ENCODE measurements around the gene MED22.
A peak's percentile ranks its signal among the peaks of the same experiment; 100 is the strongest.
"Not testable (repeated sequence)": the region's sequence is repeated elsewhere in the genome, so short reads cannot be mapped to it uniquely, and the experiment has no call there.

Gene MED22

DNA sequence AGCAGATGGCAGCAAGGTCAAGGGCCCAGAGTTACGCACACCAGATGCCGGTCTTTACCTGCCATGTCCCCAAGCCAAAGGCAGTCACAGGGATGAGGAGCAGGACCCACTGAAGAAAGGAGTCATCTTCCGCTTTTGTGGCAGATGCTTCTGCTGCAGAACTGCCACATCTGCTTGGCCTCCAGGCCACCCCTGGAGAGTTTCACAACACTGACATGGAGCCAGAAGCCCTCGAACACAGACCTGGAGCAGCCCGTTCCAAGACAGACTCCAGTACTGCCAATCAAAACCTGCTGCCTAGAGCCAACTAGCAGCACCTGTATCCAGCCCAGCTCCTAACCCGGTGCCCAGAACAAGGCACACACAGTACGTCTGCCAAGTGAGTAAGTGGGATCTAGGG, 6.8 kb upstream of the MED22 start:
- DNase-seq: no peak

- no peak for DNase-seq
Measured at GRCh38 chr9:133353548-133353947, 5.6 kb upstream of the MED22 start.

GRCh38 chr9:133352635-133353340, 4.9 kb upstream of the MED22 start:
- DNase-seq: no peak

DNA sequence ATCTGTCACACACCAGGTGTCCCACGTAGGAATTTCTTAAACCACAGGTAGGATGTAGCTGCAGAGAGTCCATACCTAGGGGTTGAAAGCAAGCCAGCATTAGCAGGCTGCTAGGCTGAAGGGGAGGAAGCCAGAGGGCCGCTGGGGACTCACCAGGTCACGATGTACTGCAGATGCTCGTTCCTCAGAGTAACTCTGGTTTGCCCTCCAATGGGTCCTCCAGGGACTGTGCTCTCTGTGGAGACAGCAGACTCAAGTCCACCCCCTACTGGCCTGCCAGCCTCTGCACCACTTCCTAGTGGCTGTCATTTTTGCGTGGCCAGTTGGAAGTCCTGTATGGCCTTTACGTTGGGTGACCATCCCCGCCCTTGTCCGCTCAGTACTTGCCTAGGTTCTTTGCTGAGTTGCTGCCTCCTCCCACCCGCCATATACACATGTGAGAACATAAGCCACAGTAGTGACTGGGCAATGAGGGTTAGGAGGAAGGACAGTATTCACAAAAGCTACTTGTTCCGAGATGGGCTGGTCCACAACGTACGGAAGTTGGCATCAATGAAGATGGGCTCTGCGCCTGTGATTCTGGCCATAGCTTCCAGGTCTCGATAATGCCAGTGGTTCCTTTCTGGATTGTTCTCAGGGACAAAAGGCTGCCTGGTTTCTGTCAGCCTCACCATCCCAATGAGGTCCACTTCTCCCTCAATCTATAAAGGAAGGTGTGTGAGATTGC, 4.1 kb upstream of the MED22 start:
- DNase-seq: no peak

DNA sequence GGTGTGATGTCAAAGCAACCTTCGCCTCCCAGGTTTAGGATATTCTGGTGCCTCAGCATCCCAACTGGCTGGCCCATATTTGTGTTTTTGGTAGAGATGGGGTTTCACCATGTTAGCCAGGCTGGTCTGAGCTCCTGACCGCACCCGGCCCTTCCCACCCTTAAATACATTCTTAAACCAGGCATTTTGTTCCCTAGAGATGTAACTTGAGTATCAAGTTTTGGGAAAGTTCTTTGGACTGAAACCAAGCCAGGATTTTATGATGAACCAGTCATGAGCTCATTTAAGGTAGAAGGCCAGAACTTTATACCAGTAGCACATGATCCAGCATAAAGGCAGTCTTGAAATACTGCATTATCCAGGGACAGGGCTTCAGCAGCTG, 3.6 kb upstream of the MED22 start:
- no peak for DNase-seq

- no peak for DNase-seq
Measured at GRCh38 chr9:133349965-133350616, 2.2 kb upstream of the MED22 start.

DNA sequence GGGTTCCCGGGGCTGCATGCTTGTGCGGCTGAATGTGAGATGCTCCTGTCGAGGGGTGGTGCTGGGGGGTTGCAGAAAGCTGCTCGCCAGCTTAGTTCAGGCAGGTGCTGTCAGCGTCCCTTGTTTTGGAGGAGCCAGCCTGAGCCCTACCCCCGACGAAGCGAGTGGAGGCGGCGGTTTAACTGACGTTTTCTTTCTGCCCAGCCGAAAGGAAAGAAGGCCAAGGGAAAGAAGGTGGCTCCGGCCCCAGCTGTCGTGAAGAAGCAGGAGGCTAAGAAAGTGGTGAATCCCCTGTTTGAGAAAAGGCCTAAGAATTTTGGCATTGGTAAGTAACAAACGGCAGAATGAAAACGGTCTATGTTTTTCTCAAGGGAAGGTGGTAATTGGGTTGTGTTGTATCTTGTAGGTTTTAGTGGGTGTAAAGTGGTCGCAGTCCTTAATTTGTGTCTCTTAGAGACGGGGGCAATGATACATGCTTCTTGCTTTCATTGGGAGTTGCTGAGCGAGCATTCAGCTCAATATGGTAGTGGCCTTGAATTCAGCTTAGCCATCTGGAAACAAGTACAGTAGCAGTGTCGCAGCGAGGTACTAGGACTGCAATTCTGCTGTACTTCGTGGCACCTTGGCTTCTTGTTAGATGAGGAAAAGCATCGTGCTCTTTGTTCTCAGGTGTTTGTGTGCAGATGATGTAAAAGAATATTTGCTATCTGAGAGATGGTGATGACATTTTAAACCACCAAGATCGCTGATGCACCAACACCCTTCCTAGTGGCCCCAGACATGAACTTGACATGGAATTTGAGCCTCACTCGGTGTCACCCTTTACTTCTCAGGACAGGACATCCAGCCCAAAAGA, 1.0 kb upstream of the MED22 start:
- DNase-seq: no peak

DNA sequence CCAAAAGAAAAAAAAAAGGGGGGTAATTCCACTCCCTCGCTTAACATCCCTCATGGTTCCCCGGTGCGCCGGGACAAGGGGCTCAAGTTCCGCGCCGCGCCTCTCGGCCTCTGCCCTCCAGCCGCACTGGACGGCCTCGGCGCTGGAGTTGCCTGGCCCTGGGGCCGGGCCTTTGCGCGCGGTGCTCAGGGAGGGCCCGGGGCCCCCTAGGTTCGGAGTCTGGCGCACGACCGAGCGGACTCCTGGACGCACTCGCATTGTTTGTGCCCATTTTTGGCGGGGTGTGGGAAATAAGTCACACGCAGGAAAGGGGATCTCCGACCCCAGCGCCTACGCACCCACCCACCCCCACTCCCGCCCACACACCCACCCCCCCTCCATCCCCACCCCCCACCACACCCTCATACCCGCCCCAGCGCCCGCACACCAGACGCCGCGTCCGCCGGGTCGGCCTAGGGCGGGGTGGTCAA, 381 bp downstream of the MED22 start:
- DNase-seq: no peak

- DNase-seq: no peak
Measured at GRCh38 chr9:133346021-133346785, 1.7 kb downstream of the MED22 start.

- DNase-seq: no peak
Measured at GRCh38 chr9:133345596-133345995, 2.3 kb downstream of the MED22 start.

GRCh38 chr9:133344979-133345378, 3.0 kb downstream of the MED22 start:
- no peak for DNase-seq

- DNase-seq: no peak
Measured at GRCh38 chr9:133344071-133344470, 3.9 kb downstream of the MED22 start.

- no peak for DNase-seq
Measured at GRCh38 chr9:133342570-133342969, 5.4 kb downstream of the MED22 start.

DNA sequence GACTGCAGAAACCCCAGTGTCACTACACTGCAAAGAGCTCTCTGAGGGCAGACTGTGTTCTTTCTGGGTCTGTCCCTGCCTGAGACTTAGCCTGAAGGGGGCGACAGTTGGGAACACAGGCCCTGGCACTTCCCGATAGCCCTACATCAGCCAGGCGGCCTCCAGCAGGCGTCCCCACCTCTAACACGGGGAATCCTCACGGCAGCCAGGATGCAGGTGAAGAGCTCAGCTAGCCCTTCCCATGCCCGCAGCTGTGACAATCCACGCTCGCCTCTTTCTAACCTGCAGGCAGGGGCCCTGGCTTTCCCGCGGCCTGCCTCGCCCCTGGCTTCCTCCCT, 5.9 kb downstream of the MED22 start:
- no peak for DNase-seq

DNA sequence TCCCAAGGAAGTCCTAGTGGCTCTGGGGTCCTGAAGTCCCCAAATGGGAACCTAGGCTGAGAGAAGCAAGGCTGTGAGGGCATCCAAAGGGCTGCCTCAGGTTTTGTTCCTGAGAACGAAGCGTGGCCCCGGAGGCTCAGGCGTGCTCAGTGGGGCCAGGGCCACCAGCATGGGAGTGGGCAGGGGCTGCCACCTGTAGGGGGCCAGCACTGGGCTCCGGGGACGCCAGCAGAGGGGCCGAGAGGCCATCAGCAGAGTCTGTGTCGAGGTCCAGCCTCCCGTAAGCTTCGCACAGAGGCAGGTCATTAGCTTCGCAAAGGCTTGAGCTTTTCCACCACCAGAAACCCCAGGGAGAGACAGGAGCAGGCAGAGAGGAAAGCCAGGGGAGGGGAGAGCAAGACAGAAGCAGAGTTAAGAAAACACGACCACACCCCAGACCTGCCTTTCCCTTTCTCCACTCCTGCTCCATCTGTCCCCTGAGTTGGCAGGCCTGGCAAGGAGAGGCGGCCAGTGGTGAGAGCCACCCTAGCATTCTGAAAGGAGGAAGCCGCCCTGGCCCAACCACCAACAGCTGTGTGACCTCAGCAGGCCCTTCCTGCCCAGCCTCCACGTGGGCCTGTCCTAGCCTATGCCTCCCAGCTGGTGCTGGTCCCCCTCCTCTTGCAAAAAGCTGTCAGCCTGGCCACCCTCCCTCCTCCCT, 6.4 kb downstream of the MED22 start:
- no peak for DNase-seq

DNA sequence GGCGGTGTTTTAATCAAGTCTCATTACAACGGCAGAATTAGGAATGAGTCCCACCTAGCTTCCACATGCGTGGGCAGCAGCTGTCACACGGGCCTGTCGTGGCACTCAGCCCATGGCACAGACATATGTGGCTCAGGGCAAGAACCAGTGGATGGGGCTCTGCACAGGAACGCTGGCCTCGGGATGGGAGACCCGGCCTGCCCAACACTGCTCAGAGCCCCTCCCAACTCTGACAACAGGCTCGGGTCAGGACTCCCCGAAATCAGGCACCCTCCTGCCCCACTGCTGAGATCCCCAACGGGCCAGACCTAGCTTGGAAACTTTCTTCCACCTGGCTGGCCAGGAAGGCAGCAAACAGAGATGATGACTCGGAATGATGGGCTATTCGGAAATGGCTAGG, 7.0 kb downstream of the MED22 start:
- no peak for DNase-seq

DNA sequence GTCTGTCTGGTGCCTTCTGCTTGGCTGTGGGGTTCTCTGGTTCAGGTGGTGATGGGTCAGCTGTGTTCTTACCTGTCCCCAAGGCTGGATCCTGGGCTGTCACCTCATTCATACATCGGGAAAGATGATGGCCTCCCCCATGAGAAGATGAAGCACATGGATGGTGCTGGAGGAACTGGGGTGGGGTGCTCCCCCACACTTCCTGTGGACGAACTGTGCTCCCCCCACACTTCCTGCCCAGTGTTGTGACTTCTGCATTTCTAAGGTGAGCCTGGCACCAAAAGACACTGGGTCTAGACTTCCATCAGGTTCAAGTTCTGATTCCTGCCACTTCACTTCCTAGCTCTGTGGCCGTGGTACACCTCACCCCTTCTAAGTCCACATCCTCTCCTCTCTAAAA, 7.7 kb downstream of the MED22 start:
- DNase-seq: no peak

- DNase-seq: no peak
Measured at GRCh38 chr9:133339641-133340040, 8.3 kb downstream of the MED22 start.

DNA sequence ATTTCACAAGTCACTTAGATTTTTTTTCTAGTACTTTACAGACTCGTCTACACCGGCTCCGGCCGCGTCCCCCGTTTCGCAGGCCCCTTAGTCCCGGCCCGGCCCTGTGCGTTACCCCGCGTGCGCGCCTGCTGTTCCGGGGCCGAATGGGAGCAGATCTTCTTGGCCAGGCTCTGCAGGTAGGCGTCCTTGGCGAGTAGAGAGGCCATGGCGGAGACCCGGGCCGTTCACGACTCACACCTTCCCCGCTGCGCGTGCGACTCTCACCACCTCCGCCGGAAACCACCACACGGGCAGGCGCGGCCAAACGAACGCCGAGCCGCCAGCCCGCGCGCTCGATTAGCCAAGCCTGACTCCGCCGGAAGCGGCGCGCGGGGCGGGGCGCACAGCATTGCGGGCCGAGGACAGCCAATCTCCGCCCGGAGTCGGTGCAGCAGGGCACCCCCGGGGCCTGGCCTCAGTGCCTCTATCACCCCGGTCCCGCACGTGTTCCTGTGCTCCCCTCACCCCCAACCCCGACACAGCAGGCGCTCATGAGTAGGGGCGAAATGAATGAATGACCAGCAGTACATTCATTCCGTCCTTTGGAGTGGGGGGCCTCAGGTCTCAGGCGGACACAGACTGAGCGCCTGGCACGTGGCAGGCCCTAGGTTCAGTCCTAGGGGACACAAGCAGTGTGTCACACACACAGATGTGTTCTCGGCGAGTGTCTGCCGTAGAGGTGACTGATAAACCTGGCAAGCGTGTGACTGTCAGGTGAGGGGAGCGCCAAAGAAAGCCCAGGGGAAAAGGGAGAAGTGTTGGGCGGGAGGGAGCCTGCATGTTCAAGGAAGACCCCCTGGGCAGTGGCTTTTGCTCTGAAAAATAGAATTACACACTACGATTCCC, 11.8 kb downstream of the MED22 start, which contains the start of gene SURF6:
Gene SURF6, minus strand, starts transcription at position 265 of the 888 bp plus-strand sequence. Its CDS starts 56 bp downstream, at position 209.
- peak; percentile 87 for DNase-seq

- DNase-seq: not testable (repeated sequence)
Measured at GRCh38 chr9:133334888-133335287, 13.0 kb downstream of the MED22 start.

DNA sequence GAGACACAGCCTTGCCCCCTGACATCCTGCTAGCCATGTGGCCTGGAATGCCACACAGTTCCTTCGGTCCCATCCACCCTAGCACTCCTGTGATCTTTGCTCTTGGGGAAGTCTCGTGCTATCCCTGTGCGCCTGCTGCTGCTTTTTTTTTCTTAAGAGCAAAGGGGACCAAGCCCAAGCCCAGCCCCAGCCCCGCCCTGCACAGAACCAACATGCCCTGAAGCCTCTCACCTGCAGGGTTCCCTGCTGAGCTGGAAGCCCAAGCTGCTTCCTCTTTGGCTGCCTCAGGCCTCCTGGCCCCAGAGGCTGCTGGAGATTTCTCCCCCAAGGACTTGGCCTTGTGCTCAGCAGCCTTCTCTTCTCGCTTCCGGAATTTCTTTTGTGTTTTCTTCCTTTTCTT, 13.8 kb downstream of the MED22 start:
- DNase-seq: no peak
